ENCODE results near the gene CDH12.

The CDH12 gene

DNA sequence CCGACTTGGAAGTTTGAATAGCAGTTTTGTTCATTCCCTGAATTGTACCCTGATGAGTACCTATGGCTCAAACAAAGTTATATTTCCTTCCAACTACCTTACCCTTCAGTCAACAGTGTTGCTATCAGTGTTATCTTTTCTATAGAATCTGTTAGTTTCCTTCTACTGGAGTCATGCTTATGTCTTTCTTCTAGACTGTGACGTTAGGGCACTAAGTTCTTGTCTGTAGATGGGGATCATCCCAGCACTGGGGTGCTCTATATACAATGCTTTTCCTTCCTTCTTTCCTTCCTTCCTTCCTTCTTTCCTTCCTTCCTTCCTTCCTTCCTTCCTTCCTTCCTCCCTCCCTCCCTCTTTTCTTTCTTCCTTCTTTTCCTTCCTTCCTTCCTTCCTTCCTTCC lies 973.0 kb downstream of the CDH12 start:
- no peak for DNase-seq (ENCODE audit: low spot score)
- TF ChIP-seq, protein P1, sequence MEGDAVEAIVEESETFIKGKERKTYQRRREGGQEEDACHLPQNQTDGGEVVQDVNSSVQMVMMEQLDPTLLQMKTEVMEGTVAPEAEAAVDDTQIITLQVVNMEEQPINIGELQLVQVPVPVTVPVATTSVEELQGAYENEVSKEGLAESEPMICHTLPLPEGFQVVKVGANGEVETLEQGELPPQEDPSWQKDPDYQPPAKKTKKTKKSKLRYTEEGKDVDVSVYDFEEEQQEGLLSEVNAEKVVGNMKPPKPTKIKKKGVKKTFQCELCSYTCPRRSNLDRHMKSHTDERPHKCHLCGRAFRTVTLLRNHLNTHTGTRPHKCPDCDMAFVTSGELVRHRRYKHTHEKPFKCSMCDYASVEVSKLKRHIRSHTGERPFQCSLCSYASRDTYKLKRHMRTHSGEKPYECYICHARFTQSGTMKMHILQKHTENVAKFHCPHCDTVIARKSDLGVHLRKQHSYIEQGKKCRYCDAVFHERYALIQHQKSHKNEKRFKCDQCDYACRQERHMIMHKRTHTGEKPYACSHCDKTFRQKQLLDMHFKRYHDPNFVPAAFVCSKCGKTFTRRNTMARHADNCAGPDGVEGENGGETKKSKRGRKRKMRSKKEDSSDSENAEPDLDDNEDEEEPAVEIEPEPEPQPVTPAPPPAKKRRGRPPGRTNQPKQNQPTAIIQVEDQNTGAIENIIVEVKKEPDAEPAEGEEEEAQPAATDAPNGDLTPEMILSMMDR (IDR thresholded peaks at IDR 0.05; ENCODE audit: extremely low read depth, insufficient read depth, missing control alignments): no peak
- in situ Hi-C loops (cut with MboI; ENCODE audit: low pct_unique_long_range_greater_than_20kb, low sequenced_read_pairs, unreplicated experiment): no loop called here

DNA sequence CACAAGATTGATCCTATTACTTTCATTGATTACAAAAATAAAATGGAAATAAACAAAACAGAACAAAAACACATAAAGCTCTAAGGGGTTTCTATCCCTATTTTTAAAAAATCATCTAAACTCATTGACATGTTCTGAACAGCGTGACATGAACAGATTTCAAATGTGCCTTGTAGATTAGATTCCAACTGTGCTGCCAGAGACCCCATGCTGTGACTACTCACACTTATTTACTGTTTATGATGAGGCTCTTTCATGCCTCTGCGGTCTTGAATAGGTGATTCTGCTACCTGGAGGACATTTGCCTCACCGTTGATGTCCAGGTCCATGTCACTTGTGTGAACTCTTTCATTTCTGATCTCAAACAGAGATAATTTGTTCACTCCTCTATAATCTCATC lies 990.2 kb downstream of the CDH12 start:
- DNase-seq (ENCODE audit: low spot score): no peak
- TF ChIP-seq, protein P1 (IDR thresholded peaks at IDR 0.05; ENCODE audit: extremely low read depth, insufficient read depth, missing control alignments): no peak
- in situ Hi-C loops (cut with MboI; ENCODE audit: low pct_unique_long_range_greater_than_20kb, low sequenced_read_pairs, unreplicated experiment): no loop called here

DNA sequence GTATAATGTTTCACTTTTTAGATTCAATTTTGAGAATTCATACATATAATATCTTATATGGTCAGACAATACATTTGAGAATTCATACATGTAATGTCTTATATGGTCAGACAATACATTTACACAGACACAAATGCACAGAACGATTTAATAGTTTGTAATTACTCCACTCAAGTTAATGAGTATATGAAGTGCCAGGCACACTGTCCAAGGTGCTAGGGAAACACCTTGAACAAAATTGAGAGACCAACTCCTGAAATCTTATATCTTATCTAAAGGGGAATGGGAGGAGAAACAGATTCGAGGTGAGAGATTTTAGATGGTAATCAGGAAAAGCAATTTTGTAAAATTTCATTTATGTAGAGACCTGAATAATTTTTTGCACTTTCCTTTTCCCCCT lies 994.7 kb downstream of the CDH12 start:
- in situ Hi-C loops (cut with MboI; ENCODE audit: low pct_unique_long_range_greater_than_20kb, low sequenced_read_pairs, unreplicated experiment): no loop called here
- DNase-seq (ENCODE audit: low spot score): no peak
- TF ChIP-seq, protein P1 (IDR thresholded peaks at IDR 0.05; ENCODE audit: extremely low read depth, insufficient read depth, missing control alignments): no peak

DNA sequence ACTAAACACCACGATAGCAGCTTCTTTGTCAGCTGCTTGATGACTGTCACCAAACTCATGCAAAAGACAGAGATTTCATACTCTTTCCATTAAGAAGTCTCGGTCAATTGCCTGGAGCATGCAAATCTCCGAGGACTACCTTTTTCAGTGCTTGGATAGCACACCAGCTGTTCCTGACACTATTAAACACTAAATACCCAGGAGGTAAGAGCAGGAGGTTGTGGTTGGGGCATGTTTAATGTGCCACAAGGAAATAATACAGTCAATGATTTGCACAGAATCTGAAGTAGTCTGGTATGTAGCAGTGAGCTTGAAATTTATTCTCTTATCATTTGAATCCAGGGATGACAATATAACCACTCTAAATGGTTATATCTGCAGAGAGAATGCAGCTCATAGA lies 996.2 kb downstream of the CDH12 start:
- in situ Hi-C loops (cut with MboI; ENCODE audit: low pct_unique_long_range_greater_than_20kb, low sequenced_read_pairs, unreplicated experiment): no loop called here
- TF ChIP-seq, protein P1 (IDR thresholded peaks at IDR 0.05; ENCODE audit: extremely low read depth, insufficient read depth, missing control alignments): no peak
- no peak for DNase-seq (ENCODE audit: low spot score)

DNA sequence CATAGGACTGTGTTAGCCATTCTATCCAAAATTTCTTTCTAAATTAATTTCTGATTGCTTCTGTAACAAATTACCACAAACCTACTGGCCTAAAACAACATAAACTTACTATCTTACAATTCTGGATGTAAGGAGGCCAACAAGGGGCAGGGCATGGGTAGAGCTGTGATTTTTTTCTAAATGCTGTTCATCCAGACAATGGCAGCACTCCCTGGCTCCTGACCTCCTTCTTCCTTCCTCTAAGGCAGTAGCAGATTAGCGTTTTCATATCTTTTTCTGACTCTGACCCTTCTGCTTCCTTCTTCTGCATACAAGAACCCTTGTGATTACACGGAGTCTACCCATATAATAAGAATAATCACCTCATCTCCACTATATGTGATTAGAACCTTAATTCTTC lies 1005.8 kb downstream of the CDH12 start:
- no peak for DNase-seq (ENCODE audit: low spot score)
- in situ Hi-C loops (cut with MboI; ENCODE audit: low pct_unique_long_range_greater_than_20kb, low sequenced_read_pairs, unreplicated experiment): no loop called here
- TF ChIP-seq, protein P1 (IDR thresholded peaks at IDR 0.05; ENCODE audit: extremely low read depth, insufficient read depth, missing control alignments): no peak

DNA sequence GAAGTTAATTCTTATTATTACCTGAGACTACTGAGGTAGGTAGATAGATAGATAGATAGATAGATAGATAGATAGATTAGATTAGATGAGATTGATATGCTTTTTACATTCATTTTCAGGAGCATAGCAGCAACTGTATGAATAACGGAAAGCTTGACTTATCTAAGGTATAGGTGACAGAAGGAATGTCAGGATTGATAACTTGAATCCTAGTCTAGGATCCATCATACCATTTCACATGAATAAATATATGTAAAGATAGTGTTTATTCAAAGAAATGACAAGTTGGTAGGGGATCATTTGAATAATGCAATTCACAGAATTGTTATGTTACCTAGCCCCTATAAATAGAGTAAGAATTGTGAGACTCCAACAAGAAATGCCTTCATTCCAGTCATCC lies 1008.2 kb downstream of the CDH12 start:
- no peak for DNase-seq (ENCODE audit: low spot score)
- TF ChIP-seq, protein P1 (IDR thresholded peaks at IDR 0.05; ENCODE audit: extremely low read depth, insufficient read depth, missing control alignments): no peak
- in situ Hi-C loops (cut with MboI; ENCODE audit: low pct_unique_long_range_greater_than_20kb, low sequenced_read_pairs, unreplicated experiment): no loop called here

DNA sequence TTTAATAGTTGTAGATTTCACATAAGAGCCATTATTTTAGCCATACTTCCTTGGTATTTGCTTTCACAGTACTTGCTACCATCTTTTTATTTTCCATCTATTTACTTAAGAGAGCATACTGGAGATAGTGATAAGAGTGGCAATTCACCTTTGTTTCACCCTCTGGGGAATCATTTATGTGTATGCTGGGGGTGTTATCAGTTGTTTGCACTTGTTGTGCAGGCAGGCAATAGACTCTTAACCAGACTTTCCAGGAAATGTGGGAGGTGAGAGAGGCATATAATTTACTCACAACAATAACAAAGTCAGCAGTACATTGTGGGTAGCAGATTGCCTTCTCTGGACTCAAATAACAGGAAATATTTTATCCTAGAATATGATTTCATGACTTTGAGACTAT lies 1018.3 kb downstream of the CDH12 start:
- DNase-seq (ENCODE audit: low spot score): no peak
- TF ChIP-seq, protein P1 (IDR thresholded peaks at IDR 0.05; ENCODE audit: extremely low read depth, insufficient read depth, missing control alignments): no peak
- in situ Hi-C loops (cut with MboI; ENCODE audit: low pct_unique_long_range_greater_than_20kb, low sequenced_read_pairs, unreplicated experiment): no loop called here
